Measurements from ENCODE around the gene IPO13. TPM values are rescaled to one million over a fixed set of nuclear protein-coding genes. Genes with fewer than 3 reads are reported as not detected.

The IPO13 gene, protein sequence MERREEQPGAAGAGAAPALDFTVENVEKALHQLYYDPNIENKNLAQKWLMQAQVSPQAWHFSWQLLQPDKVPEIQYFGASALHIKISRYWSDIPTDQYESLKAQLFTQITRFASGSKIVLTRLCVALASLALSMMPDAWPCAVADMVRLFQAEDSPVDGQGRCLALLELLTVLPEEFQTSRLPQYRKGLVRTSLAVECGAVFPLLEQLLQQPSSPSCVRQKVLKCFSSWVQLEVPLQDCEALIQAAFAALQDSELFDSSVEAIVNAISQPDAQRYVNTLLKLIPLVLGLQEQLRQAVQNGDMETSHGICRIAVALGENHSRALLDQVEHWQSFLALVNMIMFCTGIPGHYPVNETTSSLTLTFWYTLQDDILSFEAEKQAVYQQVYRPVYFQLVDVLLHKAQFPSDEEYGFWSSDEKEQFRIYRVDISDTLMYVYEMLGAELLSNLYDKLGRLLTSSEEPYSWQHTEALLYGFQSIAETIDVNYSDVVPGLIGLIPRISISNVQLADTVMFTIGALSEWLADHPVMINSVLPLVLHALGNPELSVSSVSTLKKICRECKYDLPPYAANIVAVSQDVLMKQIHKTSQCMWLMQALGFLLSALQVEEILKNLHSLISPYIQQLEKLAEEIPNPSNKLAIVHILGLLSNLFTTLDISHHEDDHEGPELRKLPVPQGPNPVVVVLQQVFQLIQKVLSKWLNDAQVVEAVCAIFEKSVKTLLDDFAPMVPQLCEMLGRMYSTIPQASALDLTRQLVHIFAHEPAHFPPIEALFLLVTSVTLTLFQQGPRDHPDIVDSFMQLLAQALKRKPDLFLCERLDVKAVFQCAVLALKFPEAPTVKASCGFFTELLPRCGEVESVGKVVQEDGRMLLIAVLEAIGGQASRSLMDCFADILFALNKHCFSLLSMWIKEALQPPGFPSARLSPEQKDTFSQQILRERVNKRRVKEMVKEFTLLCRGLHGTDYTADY
- total RNA-seq (2022; extraction: Qiagen RNA extraction): 15.0 to 16.0 TPM (median 15.7 TPM) in 5 replicates

DNA sequence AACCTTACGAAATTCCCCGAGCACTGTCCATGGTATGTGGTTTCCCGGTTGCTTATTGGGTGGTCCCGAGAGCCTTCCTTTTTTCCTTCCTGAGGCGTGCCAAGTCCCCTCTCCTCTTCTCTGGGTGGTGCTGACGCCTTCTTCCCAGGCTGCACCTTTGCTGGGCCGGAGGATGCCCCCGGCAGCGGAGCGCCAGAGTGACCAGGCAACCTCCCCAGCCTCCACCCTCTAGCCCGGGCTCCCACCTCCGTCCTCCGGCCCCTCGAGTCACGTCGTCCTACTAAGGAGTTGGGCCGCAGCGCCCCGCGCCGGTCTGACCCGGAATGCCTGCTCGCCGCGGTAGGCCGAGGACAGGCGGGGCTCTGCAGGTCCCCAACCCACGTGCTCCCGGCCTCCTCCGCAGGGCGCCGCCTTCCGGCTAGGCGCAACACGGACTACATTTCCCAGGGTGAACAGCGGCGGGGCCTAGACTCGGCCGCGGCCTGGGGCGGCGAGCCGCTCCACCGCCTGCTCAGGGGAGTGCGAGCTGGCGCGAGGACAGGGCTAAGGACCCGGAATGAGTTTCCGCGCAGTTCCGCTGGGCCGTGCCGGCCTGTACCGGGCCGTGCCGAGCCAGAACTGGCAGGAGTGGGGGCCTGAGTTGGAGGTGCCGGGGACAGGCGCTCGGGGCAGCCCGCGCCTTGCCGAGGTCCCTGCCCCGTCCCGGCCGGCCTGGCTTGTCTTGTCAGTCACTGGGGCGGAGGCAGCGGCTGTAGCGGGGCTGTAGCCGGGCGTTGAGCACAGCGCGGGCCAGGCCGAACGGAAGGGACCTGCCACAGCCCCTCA, at the start of gene IPO13:
TSS of gene IPO13 (plus strand) at position 715 of the 825 bp plus-strand sequence. CDS start 651 bp downstream, outside the sequence.

DNA sequence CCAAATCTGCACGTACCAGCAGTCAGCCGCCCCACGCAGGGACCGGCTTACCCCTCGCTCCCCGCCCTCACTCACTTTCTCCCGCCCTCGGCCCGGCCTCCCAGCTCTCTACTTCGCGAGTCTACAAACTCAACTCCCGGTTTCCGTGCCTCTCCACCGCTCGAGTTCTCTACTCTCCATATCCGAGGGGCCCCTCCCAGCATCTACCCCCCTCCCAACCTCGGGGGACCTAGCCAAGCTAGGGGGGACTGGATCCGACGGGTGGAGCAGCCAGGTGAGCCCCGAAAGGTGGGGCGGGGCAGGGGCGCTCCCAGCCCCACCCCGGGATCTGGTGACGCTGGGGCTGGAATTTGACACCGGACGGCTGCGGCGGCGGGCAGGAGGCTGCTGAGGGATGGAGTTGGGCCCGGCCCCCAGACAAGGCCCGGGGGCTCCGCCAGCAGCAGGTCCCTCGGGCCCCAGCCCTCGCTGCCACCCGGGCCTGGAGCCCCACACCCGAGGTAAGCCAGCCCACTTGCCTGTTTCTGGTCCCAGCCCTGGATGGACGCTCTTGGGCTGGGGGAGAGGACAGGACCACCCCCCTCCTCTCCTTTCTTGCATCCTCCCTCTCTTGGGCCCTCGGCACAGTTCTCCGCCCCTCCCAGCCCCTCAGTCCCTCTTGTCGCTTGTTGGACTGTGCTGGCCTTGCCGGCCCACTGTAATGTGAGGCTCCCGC, 13.2 kb upstream of the IPO13 start, which contains the start of gene ARTN:
TSS of gene ARTN (plus strand) at position 416 of the 715 bp plus-strand sequence. CDS start 1,856 bp downstream, outside the sequence.

DNA sequence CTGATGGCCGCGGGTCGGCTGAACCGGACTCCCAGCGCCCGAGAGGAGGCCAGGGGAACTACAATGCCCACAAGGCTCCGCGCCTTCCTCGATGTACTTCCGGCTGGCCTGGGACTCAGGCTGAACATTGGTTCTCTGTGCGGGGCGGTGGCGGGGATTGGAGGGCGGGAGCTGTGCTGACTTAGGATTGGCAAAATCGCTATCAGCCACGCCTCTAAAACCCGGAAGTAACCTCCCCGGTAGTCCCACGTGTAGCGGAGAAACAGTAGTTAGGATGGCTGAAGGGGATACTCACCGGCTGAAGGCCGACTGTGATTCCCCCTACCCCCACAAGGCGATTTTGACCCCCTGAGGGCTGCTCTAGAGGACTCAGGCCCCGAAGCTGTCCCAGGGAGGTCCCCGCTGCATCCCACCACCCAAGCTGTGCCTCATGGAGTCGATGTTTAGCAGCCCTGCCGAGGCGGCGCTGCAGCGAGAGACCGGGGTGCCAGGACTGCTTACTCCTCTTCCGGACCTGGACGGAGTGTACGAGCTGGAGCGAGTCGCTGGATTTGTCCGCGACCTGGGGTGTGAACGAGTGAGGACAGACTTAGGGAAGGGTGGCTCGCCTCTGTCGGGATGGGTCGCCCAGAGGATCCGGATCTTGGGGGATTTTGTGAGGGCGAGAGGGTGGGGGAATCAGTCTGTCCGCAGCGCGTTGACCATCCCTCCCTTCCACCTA, 23.2 kb downstream of the IPO13 start, which contains the start of gene DPH2:
TSS of gene DPH2 (plus strand) at position 265 of the 721 bp plus-strand sequence. CDS start at position 431, 166 bp downstream.

DNA sequence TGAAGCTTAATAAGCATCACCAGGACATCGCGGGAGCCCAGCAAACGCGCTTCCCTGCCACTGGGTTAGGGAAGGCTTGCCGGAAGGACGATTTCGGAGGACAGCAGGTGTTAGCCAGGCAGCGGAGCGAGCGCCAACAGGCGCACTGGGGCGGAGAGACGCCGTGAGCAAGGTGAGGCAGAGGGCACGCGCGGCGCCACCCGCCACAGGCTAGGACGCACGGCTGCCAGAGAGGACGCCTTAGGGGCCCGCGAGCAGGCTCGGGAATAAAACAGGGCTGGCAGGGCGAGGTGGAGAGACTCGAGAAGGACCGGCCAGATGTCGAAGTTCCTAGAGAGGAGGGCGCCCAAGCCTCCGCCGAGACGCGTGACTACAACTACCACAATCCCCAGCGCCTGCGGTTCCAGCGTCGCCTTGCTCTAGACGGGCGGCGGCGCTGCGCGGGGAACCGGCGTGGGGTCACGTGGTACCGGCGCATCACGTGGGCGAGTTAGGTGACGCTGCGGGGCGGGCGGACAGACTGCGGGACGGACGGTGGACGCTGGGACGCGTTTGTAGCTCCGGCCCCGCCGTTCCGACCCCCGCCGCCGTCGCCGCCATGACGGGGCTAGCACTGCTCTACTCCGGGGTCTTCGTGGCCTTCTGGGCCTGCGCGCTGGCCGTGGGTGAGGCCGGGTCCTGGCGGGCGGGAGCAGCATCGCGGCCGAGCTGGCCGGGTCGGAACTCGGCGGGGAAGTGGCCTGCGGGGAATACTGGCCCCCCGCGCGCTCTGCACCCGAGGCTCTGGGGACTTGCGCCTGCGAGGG, 27.9 kb downstream of the IPO13 start, which contains the start of gene ATP6V0B:
TSS of gene ATP6V0B (plus strand) at position 518 of the 806 bp plus-strand sequence. CDS start at position 599, 81 bp downstream.

DNA sequence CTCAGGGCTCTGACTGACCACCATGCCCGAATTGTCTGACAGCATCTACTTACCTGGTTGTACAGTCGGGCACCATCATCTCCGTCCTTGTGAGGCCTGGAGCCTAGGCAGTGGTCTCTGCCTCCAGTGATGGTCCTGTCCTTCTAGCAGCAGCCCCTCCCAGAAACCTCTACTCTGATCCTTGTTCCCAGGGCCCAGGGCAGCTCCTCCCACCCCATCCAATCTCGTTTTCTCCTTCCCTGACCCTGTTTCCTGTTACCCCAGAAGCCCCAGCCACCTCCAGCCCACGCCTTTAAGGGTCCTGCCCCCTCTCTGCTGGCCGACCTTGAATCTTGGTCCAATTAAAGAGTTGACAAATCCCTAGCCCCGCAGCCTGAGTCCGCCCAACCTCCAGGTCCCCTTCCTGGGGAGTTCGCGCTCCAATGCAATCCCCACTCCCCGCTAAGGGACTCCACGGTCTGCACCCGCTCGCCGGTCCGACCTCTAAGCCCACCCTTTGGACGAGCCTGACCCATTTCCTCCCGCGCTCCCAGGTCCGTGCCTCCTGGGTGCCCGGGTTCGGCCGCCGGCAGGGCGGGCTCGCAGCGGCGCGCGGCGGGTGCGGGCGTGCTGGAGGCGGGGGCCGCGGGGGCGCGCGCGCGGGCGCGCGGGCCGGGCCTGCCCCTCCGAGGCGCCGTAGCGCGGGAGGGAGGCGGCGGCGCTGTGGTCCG, 32.0 kb downstream of the IPO13 start, which contains the start of gene B4GALT2:
TSS of gene B4GALT2 (plus strand) at position 660 of the 710 bp plus-strand sequence. CDS start 1,951 bp downstream, outside the sequence.

DNA sequence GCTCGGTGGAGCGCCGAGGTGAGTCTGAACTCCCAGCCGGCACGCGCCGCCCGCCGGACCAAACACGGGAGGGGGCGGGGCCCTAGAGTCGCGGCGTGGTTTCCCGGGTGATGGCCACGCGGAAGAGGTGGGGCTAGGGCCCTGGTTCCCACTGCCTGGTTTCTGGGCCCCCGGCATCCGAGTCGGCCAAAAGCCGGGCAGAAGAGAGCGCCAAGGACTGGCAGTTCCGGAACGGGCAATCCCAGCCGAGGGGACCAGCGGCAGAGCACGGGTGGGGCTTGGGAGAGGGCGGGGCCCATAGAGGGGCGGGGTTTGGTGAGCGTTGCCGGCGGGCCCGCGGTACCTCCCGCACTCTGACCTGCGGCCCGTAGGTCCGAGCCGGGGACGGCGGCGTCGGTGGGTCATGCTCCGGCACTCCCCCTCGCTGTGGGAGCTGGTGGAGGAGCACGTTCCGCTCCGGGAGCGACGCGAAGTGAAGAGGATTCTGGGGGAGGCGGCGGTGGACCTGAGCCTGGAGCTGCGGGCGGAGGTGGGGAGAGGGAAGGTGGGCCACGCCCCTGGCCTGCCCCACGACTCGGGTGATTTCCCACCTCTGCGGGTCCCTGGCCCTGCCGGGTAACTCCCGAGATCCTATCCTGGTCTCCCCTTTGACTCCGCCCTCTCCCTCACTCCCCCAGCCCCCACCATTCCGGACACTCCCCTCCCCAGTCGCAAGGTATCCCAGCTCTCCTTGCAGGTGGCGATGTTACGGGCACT, 44.9 kb downstream of the IPO13 start, which contains the start of gene CCDC24:
TSS of gene CCDC24 (plus strand) at position 124 of the 756 bp plus-strand sequence. CDS start at position 404, 280 bp downstream.

Other genes starting within 250 kb of the IPO13 start
- 2.0 to 3.0 TPM (median 2.6 TPM) in 5 replicates for gene ST3GAL3, start 239.4 kb upstream of the IPO13 start, total RNA-seq (2022; extraction: Qiagen RNA extraction)
- gene ARTN, start 13.1 kb upstream of the IPO13 start, total RNA-seq (2022; extraction: Qiagen RNA extraction): 0.07 to 0.46 TPM (median 0.22 TPM) in 5 replicates
- 34.8 to 42.5 TPM (median 35.4 TPM) in 5 replicates for gene DPH2, start 23.1 kb downstream of the IPO13 start, total RNA-seq (2022; extraction: Qiagen RNA extraction)
- gene ATP6V0B, start 28.0 kb downstream of the IPO13 start, total RNA-seq (2022; extraction: Qiagen RNA extraction): 102 to 159 TPM (median 138 TPM) in 5 replicates
- gene B4GALT2, start 32.3 kb downstream of the IPO13 start, total RNA-seq (2022; extraction: Qiagen RNA extraction): 57.0 to 69.1 TPM (median 68.3 TPM) in 5 replicates
- gene CCDC24, start 44.6 kb downstream of the IPO13 start, total RNA-seq (2022; extraction: Qiagen RNA extraction): 6.4 to 8.1 TPM (median 7.5 TPM) in 5 replicates
- gene SLC6A9, start 84.5 kb downstream of the IPO13 start, total RNA-seq (2022; extraction: Qiagen RNA extraction): 12.6 to 15.0 TPM (median 13.9 TPM) in 5 replicates
- gene KLF17, start 171.9 kb downstream of the IPO13 start, total RNA-seq (2022; extraction: Qiagen RNA extraction): 0.32 to 0.76 TPM (median 0.47 TPM) in 5 replicates
- 0.03 to 0.05 TPM in 2 of 5 replicates, not detected in the others for gene KLF18, start 194.7 kb downstream of the IPO13 start, total RNA-seq (2022; extraction: Qiagen RNA extraction)

Measured in A549 treated with Hydrocortisone at 1 μM for 4 hours (cell line).